TTC549 (cell line): Measurements from ENCODE around the gene CCDC127.
"Not testable (repeated sequence)": the region's sequence is repeated elsewhere in the genome, so short reads cannot be mapped to it uniquely, and the experiment has no call there.

ENCODE experiments used
- FAIRE-seq: peaks from 2 replicates; lab custom pipeline; 2012; peaks lifted over from hg19 to GRCh38; lab: Jason Lieb, UNC

CCDC127 gene, protein sequence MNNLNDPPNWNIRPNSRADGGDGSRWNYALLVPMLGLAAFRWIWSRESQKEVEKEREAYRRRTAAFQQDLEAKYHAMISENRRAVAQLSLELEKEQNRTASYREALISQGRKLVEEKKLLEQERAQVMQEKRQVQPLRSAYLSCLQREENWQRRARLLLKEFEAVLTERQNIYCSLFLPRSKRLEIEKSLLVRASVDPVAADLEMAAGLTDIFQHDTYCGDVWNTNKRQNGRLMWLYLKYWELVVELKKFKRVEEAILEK

GRCh38 chr5:217494-218456 is at the start of gene CCDC127, which contains the start of gene SDHA:
TSS of gene CCDC127 (minus strand) at chr5:218153. CDS start at chr5:216849, 1,304 bp downstream.
TSS of gene SDHA (plus strand) at chr5:218320. CDS start at chr5:218356, 36 bp downstream.
- not testable (repeated sequence) for FAIRE-seq

GRCh38 chr5:267716-268115 is 49.8 kb upstream of the CCDC127 start:
- no peak for FAIRE-seq

DNA sequence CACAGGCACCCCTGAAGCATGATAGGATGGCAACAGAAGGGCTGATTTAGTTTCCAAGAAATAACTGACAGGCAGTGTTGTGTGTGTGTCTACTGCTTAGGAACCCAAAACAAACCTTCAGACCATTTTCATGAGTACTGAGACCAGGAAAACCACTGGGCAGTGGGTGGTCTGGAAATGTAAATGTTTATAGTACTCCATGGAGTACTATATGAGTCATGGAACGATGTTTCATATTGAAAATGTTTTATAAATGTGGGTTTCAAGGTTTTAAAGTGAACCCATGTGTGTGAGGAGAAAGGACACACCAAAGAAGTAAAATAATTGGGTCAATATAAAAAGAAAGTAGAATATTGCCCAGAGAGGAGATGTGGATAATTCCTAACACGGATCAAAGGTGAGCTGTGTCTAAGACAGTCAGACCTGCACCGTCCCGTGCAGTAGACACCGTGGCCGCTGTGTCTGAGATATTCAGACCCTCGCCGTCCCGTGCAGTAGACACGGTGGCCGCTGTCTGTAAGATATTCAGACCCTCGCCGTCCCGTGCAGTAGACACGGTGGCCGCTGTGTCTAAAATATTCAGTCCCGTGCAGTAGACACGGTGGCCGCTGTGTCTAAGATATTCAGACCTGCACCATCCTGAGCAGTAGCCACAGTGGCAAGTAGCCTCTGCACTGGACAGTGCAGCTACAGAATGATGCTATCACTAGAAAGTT is 48.5 kb upstream of the CCDC127 start:
- not testable (repeated sequence) for FAIRE-seq

DNA sequence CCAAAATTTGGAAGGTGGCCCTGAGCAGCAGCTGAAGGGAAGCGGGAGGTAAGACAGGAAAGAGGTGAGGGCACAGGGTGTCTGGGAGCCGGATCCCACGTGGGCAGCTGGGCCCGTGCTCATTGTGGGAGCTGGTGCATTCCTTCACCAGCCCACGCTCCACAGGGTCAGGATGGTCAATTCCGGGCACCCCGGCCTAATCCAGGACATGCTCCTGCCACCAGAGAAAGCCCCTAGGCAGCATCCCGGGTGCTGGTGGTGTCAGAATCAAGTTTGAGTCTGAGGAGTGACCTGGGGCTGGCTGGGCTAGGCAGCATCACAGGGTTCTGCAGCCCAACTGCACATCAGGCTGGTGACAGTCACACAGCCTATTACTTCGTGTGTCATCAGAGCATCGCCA is 46.4 kb upstream of the CCDC127 start:
- no peak for FAIRE-seq

DNA sequence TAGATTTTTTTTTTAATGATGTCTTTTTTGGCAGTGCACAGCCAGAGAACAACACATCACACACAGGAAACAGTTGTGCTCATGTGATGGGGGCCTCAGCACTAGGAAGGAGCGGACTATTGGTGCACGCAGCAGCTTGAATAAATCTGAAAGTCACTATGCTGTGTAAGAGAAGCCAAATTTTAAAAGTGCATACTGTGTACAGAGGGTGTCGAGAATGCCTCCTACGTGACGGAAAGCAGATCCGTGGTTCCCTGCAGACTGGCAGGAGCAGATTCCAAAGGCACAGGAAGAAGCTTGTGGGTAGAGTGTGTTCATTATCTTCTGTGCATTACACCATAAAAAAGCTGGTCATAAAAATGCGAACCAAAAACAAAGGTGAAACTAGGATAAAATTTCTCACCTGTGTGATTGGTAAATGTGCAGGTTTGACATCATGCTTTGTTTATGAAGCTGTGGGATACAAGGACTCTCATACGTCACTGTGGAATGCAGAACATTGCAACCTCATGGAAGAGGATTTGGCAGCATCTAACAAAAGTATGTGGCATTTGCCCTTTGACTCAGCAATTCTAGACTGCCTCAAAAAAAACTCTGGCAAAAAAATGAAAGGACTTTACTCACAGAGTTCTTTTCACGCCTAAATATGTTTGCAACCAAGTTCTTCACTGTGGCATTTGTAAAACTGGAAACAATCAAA is 45.5 kb upstream of the CCDC127 start:
- FAIRE-seq = not testable (repeated sequence)

DNA sequence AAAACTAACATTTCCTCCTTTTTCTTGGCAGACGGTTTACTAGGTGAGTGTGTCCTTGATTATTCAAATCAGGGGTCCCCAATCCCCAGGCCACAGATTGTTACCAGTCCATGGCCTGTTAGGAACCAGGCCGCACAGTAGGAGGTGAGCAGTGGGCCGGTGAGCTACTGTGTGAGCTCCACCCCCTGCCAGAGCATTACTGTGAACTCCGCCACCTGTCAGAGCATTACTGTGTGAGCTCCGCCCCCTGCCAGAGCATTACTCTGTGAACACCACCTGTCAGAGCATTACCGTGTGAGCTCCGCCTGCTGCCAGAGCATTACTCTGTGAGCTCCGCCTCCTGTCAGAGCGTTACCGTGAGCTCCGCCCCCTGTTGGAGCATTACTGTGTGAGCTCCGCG is 39.2 kb upstream of the CCDC127 start:
- no peak for FAIRE-seq

DNA sequence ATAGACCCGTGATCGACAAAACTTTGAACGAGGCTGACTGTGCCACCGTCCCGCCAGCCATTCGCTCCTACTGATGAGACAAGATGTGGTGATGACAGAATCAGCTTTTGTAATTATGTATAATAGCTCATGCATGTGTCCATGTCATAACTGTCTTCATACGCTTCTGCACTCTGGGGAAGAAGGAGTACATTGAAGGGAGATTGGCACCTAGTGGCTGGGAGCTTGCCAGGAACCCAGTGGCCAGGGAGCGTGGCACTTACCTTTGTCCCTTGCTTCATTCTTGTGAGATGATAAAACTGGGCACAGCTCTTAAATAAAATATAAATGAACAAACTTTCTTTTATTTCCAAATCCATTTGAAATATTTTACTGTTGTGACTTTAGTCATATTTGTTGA is 38.4 kb upstream of the CCDC127 start:
- not testable (repeated sequence) for FAIRE-seq

DNA sequence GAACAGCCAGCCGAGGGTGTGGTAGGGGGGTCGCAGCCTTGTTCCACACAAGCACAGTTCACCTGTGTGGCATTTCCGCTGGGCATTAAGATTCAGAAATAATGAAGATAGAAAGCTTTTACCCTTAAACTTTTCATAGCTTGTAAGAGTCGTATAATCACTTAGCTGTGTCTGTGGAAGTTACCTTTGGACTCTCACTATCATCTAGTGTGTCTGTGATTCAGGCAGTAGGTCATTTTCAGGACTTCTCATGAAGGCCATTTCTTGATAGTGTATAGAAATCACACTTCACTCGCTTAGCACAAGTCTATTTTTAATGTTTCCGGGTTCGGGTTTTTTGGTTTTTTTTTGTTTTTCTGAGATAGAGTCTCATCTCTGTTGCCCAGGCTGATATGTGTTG is 37.2 kb upstream of the CCDC127 start:
- not testable (repeated sequence) for FAIRE-seq

GRCh38 chr5:254322-254721 is 36.4 kb upstream of the CCDC127 start:
- not testable (repeated sequence) for FAIRE-seq

- FAIRE-seq = no peak
Observed at GRCh38 chr5:252546-252945, 34.6 kb upstream of the CCDC127 start.

GRCh38 chr5:251975-252374 is 34.0 kb upstream of the CCDC127 start:
- not testable (repeated sequence) for FAIRE-seq

DNA sequence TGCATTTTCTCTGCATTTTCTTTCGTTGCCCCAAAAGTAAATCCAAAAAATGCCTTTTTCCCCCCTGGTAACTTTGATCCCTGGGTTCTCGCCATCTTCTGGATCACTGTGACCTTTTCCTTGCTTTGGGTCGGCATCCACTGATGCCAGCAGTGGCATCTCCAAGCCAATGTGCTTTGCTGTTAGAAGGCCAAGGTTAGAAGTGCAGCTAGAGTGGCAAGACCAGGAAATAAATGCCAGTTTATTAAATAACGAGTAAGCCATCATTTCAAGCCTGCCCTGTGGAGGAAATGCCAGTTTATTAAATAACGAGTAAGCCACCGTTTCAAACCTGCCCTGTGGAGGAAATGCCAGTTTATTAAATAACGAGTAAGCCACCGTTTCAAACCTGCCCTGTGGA is 33.6 kb upstream of the CCDC127 start:
- not testable (repeated sequence) for FAIRE-seq

DNA sequence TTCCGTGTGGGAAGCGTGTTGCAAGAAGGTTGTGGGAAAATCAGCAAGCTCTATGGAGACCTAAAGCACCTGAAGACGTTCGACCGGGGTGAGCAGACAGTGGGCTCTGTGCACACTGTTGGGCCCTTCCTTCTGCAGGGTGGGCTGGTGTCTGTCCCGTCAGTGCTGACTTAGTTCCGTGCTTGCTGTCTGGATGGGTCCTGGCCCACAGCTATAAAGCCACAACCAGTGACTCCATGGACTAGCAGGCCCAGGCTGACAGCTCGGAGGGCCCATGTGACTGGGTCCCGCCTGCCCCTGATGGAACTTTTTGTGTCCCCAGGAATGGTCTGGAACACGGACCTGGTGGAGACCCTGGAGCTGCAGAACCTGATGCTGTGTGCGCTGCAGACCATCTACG is 33.1 kb upstream of the CCDC127 start:
- FAIRE-seq = not testable (repeated sequence)

- FAIRE-seq = not testable (repeated sequence)
Observed at GRCh38 chr5:250396-250795, 32.4 kb upstream of the CCDC127 start.

DNA sequence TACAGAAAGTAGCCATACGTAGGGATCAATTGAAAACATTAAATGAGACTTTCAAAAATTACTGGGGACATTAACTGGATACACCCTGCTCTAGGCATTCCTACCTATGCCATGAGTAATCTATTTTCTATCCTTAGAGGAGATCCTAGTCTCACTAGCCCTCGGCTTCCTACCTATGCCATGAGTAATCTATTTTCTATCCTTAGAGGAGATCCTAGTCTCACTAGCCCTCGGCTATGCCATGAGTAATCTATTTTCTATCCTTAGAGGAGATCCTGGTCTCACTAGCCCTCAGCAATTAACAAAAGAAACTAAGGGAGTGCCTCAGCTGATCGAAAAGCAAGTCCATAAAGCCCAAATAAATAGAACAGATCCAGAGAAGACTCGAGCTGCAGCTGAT is 27.8 kb upstream of the CCDC127 start:
- FAIRE-seq = not testable (repeated sequence)

DNA sequence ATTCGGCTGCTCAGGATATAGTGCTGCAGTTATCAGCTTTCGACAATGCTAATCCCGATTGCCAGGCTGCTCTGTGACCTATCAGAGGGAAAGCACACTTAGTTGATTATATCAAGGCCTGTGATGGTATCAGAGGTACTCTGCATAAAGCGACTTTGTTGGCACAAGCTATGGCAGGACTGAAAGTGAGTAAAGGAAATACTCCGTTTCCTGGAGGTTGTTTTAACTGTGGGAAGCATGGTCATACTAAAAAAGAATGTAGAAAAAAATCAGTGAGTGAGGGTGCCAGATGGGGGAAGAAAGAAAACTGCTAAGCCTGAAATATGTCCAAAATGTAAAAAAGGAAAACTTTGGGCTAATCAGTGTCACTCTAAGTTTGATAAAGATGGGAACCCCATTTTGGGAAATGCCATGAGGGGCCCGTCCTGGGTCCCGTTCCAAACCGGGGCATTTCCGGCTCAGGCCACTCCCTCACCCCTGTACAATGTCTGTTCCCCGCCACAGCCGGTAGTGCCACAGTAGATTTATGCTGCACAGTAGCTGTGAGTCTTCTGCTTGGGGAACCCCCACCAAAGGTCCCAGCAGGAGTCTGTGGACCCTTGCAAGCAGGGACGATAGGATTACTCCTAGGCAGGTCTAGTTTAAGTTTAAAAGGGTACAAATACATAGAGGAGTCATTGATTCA is 25.9 kb upstream of the CCDC127 start:
- not testable (repeated sequence) for FAIRE-seq

- FAIRE-seq = not testable (repeated sequence)
Observed at GRCh38 chr5:241045-241669, 23.2 kb upstream of the CCDC127 start.

GRCh38 chr5:240550-240949 is 22.6 kb upstream of the CCDC127 start:
- FAIRE-seq = not testable (repeated sequence)

- FAIRE-seq = not testable (repeated sequence)
Observed at GRCh38 chr5:237931-238330, 20.0 kb upstream of the CCDC127 start.

DNA sequence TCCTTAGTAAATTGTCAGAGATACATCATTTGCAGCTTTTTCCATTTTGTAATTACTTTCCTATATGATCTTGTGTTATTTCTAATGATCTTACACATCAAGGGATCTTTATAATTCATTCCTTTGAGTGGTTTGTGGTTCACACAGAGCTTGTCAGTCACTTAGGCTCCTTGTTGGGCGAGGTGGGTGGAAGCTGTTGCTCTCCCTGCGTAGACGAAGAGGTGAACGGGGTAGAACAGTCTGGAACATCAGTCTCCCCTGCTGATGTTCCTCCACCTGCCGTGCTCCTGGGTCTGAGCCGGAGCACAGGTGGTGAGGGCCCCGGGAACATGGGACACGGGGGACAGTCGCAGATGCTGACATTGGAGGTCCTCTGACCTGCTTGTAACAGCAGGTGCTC is 17.6 kb upstream of the CCDC127 start:
- FAIRE-seq = not testable (repeated sequence)

- FAIRE-seq = no peak
Observed at GRCh38 chr5:234450-234849, 16.5 kb upstream of the CCDC127 start.
